ENCODE data around the gene NUDT13. TPM values are rescaled to one million over a fixed set of nuclear protein-coding genes. Genes with fewer than 3 reads are reported as not detected.

Gene NUDT13
- total RNA-seq, 4 donors from 2014 or later, result 1.1 to 4.6 (median 3.9) TPM

DNA sequence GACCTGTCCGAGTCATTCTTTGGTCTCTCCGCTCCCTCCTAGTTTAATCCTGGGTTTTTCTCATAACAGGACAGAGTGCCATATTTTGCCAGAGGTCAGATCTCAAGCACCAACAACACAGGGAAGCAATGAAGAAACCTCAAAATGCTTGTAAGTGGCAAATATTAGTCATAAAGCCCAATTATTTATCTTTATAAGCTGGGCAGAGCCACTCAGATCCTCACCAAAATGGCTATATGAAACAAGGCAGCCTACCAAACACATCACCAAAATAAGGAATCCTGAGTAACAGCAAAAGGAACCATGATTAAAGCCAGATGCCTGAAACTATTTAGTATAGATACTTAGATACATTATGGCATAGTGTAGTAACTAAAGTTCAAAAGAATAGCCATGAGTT is 52.8 kb downstream of the NUDT13 start:
- Histone ChIP-seq H3K27me3 (no peaks in the 10 kb centered on the region), H3K4me1 (peaks cover 0 to 81% (median 7%) of the 10 kb centered on the region in 3 donors), H3K27ac (no peak overlapping the region), H3K9me3 (no peaks in the 10 kb centered on the region), H3K36me3 (peaks cover 0 to 44% of the 10 kb centered on the region in 2 donors), H3K4me3 (no peak overlapping the region)
- no peak for ATAC-seq
- TF ChIP-seq EP300 (IDR thresholded peaks at IDR 0.05) (no peak), POLR2AphosphoS5 (IDR thresholded peaks at IDR 0.05) (no peak), POLR2A (IDR thresholded peaks at IDR 0.05) (no peak), CTCF (IDR thresholded peaks at IDR 0.05) (no peak)
- WGBS, 2 donors (ENCODE audit: low coverage in 1 of 2), result 92% methylated on average over 2 of the region's 2 CpGs; no CpG with 5 or more reads in 1 of the 2 donors

DNA sequence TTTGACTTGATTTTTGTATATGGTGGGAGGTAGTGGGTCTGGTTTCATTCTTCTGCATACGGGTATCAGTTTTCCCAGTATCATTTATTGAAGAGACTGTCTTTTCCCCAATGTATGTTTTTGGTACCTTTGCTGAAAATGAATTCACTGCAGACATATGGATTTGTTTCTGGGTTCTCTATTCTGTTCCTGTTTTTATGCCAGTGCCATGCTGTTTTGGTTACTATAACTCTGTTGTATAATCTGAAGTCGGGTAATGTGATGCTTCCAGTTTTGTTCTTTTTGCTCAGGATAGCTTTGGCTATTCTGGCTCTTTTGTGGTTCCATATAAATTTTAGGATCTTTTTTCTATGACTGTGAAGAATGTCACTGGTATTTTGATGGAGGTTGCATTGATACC is 56.7 kb downstream of the NUDT13 start:
- Histone ChIP-seq H3K9me3 (no peaks in the 10 kb centered on the region), H3K4me1 (peaks cover 5 to 68% (median 7%) of the 10 kb centered on the region in 3 donors), H3K27me3 (no peaks in the 10 kb centered on the region), H3K27ac (peak overlapping the region in 2 of 4 donors; percentile 91 to 97), H3K4me3 (peak overlapping the region; percentile 87 to 95), H3K36me3 (peaks cover 0 to 21% of the 10 kb centered on the region in 2 donors)
- no peak for ATAC-seq
- WGBS, 2 donors (ENCODE audit: low coverage in 1 of 2), result 79 to 100% methylated on average over 1 to 2 of the region's 2 CpGs
- no peak for TF ChIP-seq POLR2A (IDR thresholded peaks at IDR 0.05)
- TF ChIP-seq POLR2AphosphoS5 (IDR thresholded peaks at IDR 0.05), result no peak
- TF ChIP-seq CTCF (IDR thresholded peaks at IDR 0.05), result no peak
- no peak for TF ChIP-seq EP300 (IDR thresholded peaks at IDR 0.05)

DNA sequence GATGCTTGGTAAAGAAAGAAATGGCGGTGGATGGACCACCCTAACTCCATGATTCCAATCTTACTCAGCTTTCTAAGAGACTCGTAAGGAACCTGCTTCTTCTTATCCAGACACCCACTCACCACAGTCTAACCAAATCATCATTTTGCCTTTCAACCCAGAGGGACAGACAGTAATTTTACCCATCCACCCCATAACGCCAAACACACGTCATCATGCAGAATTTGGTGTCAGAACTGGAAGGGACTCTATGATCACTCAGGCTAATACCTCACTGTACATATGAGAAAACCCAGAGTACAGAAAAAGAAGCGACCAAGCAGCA is 57.2 kb downstream of the NUDT13 start:
- WGBS, 2 donors (ENCODE audit: low coverage in 1 of 2), result 9 to 13% methylated on average over 4 of the region's 5 CpGs
- no peaks in the 10 kb centered on the region for H3K27me3 ChIP-seq
- peaks cover 0 to 17% of the 10 kb centered on the region in 2 donors for H3K36me3 ChIP-seq
- no peak for TF ChIP-seq EP300 (IDR thresholded peaks at IDR 0.05)
- no peak for TF ChIP-seq POLR2AphosphoS5 (IDR thresholded peaks at IDR 0.05)
- TF ChIP-seq POLR2A (IDR thresholded peaks at IDR 0.05), result no peak
- no peak for TF ChIP-seq CTCF (IDR thresholded peaks at IDR 0.05)
- H3K4me3 ChIP-seq, result peak overlapping the region; percentile 87 to 95
- no peaks in the 10 kb centered on the region for H3K9me3 ChIP-seq
- H3K27ac ChIP-seq, result peak overlapping the region; percentile 91 to 98 (median 97)
- peaks cover 5 to 64% (median 7%) of the 10 kb centered on the region in 3 donors for H3K4me1 ChIP-seq
- ATAC-seq, result no peak

- H3K4me1 ChIP-seq, result peaks cover 5 to 59% (median 5%) of the 10 kb centered on the region in 3 donors
- ATAC-seq, result peak; percentile 99
Measured at GRCh38 chr10:73167783-73168464, 57.7 kb downstream of the NUDT13 start, which contains the start of the genes ECD and FAM149B1. ECD (minus strand) TSS chr10:73168008; CDS start chr10:73163937, 4,071 bp downstream. FAM149B1 (plus strand) TSS chr10:73168119; CDS start chr10:73168340, 221 bp downstream.

More at GRCh38 chr10:73167783-73168464, 57.7 kb downstream of the NUDT13 start, which contains the start of the genes ECD and FAM149B1:
- TF ChIP-seq EP300 (IDR thresholded peaks at IDR 0.05) (no peak), POLR2A (IDR thresholded peaks at IDR 0.05) (peak; percentile 93 to 94), CTCF (IDR thresholded peaks at IDR 0.05) (peak in 2 of 4 experiments; percentile 34 to 44), POLR2AphosphoS5 (IDR thresholded peaks at IDR 0.05) (peak; percentile 97)
- H3K27ac ChIP-seq, result peak within 1 kb of the TSS; percentile 91 to 98 (median 97)
- 0% methylated on average over 2 to 7 of the region's 49 CpGs for WGBS, 2 donors (ENCODE audit: low coverage in 1 of 2)
- no peaks in the 10 kb centered on the region for H3K9me3 ChIP-seq
- peak within 1 kb of the TSS; percentile 87 to 95 for H3K4me3 ChIP-seq
- H3K27me3 ChIP-seq, result no peaks in the 10 kb centered on the region
- peaks cover 0 to 12% of the 10 kb centered on the region in 2 donors for H3K36me3 ChIP-seq

Measured in gastroesophageal sphincter (tissue), 4 donors.